Hematopoietic multipotent progenitor cell (in vitro differentiated cells): ENCODE measurements around the gene GATD1. TPM values are rescaled to one million over a fixed set of nuclear protein-coding genes. Genes with fewer than 3 reads are reported as not detected.

ENCODE experiments used
- DNase-seq, 3 donors: peaks; one replicate each; pipeline ENCODE4 v3.0.0-alpha.2; 2011 to 2015; ENCODE audit warnings: low read depth in 2 of 3, low spot score in 2 of 3
- total RNA-seq: library from RNA; depleted of rRNA; stranded (reverse); fragments of >200 nt; gene quantifications from one replicate; pipeline ENCODE4 v1.2.3, GENCODE V29; 2012

GATD1 gene
- total RNA-seq, 1 donor: 41.7 TPM

DNA sequence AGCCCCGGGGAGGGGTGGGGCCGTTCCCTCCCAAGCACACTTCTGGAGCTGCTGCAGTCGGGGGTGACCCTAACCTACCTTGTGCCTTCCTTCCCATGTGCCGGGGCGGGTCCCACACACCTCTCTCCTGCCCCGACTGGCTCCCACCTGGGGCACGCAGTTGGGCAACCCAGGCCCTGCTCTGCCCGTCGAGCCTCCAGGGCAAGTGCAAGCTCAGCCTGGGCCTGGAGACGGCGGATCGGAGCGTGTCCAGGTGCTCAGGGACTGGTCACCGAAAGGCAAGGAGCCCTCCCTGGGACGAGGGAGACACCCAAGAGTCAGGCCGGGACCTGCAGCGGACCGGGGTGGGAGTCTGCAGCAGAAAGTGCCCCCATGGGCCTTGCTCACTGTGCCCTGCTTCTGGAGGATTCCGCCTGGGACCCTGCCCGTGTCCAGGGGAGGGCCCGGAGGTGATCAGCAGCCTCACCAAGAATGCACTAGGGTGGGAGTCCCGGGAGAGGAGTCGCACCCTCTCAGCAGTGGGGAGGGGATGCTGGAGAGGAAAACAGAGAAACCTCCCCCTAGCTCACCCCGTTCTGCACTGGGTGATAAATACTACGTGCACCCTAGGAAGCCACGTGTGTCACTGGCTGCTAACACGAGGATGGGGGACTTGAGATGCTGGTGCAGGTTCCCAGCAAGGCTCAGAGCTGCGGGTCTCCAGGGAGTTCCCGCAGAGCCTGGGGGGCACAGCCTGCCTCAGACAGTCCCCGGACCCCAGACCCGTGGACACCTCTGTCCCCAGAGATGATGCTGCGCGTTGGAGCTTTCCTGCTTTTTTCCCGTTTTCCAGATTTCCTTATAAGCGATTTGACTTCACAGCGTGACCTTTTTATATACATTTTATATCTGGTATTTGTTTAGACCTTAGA, 5.2 kb upstream of the GATD1 start:
- DNase-seq: no peak

- no peak for DNase-seq
These were observed 2.8 kb upstream of the GATD1 start for GRCh38 chr11:779955-780532.

DNA sequence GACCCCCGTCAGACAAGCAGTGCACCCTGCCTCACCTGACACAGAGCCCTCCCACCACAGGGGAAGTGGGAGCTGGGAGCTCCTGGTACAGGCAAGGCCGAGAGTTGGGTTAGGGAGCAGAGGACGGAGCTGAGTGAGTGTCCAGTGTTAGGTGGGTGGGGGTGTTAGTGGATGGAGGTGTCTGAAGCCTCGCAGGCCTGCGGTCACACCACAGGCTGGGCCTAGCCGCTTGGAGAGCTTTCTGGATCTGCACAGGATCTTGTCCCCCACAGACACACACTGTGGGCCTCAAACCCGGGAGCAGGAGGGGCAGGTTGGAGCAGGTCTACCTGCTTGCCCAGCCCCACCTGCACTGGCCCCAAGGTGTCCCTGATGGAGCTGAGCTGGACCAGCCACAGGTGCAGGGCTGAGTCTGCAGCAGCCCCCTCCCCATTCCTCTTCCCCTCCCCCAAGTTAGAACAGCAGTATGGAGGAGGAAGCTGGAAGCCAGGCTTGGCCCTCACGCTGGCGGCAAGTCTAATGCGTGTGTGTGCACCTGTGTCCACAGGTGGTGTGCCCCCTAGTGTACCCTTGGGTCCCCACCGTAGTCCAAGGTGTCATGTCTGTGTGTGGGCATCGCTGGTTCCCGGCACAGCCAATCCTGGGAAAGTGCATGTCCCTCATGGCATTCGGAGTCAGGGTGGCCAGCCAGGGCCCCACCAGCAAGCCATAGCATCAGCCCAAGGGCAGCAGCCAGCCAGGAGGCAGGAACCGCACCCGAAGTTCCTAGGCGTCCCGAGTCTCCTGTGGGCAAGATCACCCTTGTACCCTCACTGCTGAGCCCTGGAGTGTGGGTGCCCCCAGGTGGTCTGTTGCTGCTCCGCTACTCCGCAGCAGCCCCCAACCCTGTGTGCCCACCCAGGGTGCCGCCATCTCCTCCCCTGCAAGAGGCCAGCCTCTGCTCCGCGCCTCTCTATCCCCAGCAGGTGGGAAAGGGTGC, 2.0 kb upstream of the GATD1 start:
- DNase-seq: no peak

GRCh38 chr11:776561-777287, 563 bp downstream of the GATD1 start:
- peak in 2 of 3 donors; percentile 44 to 46 for DNase-seq

DNA sequence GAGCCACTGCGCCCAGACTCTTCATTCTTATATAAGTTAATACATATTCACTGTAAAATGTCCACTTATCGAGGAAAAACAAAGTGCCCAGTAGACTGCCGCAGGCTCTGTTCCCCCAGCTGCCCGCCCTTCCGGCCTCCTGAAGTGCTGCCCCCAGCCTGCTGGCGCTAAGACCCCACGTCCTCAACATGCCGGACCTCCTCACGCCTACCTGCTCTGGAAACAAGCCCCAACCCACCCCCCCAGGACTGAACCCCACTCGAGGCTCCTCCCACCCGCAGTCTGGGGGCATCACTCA, 1.1 kb downstream of the GATD1 start:
- no peak for DNase-seq

GRCh38 chr11:774873-775592, 2.3 kb downstream of the GATD1 start:
- DNase-seq: no peak

DNA sequence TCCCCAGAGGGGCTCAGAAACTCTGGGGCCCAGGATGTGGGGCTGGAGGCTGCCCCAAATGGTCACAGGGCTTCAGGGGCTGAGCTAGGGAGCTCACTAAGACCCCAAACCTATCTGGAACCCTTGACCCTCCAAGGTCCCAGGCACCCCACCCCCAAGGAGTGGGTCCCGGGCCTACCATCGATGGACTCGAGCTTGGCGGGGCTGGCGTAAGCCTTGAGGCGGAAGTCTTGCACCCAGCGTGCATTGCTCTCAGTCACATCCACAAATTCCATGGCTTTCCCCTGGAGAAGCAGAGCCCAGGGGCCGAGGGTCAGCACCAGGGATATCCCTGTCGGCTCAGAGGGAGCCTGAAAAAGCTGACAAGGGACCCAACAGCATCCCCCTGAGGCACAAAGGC, 3.5 kb downstream of the GATD1 start:
- no peak for DNase-seq

DNA sequence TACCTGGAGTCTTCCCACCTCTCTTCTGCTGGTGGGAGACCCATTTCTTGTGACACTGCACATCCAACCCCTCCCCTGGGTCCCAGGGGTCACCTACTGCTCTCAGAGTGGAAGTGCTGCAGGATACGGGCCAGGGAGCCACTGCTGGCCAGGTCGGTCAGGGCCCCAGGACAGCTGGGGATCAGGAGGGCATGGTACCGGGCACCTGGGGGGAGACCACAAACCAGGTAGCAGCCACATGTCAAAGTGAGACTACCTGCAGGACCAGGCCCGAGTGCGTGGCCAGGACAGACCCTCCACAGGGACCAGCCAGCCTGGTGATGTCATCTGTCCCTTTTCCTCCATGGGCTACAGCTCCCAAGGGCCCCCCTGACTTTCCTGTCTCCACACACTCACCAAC, 3.9 kb downstream of the GATD1 start:
- DNase-seq: no peak

DNA sequence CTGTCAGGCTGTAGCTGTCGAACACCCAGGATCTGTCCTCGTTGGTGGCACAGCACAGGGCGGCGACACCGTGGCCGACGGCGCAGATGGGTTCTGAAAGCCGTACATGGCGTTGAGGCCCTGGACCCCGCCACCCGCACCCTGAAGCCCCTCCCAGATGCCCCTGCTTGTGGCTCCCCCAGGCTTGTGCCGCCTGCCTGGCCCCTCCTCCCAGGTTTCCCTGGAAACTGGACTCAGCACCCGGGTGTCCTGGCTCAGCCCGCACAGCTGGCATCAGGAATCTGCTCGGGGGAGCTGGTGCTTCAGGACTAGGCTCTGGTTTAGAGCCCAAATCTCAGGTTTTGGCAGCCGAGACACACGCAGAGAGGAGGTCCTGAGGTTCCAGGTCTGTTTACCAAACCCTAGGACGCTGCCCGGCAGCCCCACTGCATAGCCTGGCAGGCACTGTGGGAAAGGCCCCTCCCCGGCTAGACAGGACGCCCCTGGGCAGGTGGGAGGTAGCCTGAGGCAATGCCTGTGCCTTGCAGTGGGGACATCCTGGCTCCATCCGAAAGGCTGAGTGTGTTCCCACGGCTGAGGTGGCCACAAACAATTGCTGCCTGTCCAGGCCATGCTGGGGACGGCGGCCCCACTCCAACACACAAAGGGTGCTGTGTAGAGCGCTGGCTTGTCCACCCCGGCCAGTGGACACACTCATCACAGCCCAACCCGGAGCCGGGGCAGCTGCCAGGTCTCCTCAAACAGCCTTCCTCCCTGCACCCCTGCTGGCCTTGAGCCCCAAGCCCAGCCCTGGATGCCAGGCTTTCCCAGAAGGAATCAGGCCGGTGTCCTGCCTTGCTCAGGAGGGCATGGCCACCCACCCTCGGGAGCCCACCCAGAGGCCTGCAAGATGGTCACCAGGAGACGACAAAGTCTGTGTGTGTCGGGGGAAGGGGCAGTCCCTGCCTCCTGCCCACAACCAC, 4.6 kb downstream of the GATD1 start:
- no peak for DNase-seq

DNA sequence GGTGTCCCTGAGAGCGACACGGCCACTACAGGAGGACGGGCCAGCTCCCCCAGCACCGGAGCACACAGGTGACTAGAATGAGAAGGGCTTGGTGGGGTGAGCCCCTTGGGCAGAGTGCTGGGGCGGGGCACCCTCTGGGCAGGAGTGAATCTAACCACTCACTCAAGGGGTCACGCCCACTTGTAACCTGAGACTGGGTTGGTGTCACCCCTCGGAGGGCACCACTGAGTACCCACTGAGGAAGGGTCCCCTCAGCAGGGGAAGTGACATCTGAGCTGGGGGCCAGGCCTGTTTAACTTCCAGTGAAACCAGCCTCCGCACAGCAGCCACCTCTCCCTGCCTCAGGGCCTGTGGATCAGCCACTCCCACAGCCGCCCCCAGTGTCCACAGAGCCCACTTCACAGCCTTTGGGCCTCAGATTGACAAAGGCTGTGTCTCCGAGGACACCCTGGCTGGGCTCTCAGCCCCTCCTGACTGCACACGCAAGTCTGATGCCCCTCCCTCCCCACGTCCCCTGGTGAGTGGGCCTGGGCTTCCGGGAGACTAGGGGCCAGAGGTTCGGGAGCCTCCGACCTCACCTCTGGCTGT, 5.6 kb downstream of the GATD1 start:
- no peak for DNase-seq

GRCh38 chr11:770642-771616, 6.4 kb downstream of the GATD1 start:
- DNase-seq: no peak

DNA sequence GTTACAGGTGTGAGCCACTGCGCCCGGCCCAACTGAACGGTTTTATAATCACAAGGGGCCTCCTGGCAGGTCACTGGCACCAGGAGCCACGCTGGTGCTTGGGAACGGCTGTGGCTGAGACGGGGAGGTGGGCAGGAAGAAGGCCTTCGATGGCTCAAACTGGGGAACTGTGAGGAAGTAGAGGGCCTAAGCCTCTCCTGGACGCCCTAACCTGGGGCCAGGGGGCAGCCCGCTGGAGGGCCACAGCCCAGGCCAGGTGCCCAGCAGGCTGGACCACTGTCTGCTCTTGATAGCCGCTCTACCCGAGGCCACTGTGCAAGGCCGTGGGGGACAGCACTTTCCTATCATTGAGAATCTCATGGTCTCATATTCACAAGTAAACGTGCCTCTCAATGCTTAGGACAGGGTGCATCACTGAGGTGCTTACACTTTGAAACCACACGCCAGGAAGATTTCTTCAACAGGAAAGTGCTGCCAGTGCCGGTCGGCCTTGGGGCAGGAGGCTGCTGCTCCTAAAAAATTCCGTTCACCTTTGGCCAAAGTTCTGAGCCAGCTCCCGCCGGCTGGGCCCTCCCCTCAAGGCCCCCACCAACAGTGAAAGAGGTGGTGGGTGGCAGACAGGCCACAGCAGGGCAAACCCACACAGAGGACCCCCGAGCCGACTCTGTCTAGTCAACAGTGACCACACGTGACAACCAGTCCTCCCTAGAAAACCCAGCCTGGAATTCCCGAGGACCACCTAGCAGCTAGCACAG, 7.2 kb downstream of the GATD1 start:
- DNase-seq: no peak

DNA sequence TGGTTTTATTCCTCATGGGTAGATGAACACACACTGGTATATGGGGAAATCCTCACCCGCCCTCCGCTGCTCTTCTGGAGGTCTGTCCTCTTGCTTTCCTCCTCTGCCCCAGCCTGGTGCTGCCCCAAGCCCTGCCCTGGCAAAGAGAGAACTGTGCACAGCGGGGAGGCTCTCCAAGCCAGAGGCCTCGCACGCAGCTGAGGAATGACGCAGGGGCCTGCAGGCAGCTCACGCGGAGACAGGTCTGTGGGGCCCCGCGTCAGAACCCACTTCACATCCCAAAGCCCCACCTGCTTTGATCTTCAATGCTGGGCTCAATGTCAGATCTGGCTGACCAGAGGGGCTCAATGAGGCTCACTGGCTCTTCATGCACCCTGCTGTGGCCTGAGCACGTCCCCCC, 10.0 kb downstream of the GATD1 start:
- no peak for DNase-seq

- no peak for DNase-seq
These were observed 10.4 kb downstream of the GATD1 start for GRCh38 chr11:766936-767210.

DNA sequence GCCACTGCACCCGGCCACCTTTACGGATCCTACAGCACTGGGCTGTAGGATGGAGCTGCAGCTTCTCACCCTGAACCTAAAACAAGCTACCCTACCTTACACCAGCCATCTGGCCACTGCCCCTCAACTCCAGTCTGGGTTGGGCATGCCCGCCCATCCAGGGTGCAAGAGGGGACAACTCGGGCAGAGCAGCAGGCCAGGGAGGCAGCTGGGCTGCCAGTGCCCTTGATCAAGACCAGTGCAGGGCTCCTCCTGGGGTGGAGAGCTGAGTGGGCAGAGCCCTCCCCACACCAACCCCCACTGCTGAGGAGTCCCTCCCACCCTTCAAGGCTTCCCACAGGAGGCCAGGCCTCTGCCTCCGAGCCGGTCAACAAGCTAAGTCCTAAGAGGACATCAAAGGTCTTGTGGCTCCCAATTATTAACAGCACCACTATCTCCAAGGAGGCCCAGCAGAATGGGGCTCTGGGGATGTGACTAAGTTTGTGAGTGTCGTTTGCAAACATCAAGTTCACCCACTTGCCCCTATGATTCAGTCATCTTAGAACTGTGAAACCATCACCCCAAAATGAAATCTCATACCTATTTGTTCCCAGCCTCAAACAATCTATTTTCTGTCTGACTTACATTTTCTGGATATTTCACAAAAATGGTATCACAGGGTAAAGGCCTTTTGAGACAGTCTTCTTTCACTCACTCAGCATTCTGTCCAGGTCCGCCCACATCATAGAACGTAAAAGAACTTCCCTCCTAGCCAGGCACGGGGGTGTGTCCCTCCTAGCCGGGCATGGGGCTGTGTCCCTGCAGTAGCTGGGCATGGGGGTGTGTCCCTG, 11.0 kb downstream of the GATD1 start:
- no peak for DNase-seq

GRCh38 chr11:765802-766091, 11.5 kb downstream of the GATD1 start:
- no peak for DNase-seq
